Transverse colon (tissue), 3 donors: ENCODE results near the gene TMEM132C.

Experiments used
- POLR2A ChIP-seq: fragments of 450-650 bp; IDR thresholded peaks from one replicate; pipeline ENCODE4 v1.6.1; 2016; ENCODE audit warnings: antibody characterized with exemption, mild to moderate bottlenecking, moderate library complexity
- POLR2AphosphoS5 ChIP-seq, 3 donors: sonication (generic); formaldehyde crosslinking; IDR thresholded peaks; one replicate each; pipeline ENCODE4 v1.6.1; 2016; ENCODE audit warnings: antibody characterized with exemption in 3 of 3

GRCh38 chr12:128705140-128705539 is 438.2 kb downstream of the TMEM132C start:
- TF ChIP-seq POLR2A = no peak
- TF ChIP-seq POLR2AphosphoS5 (IDR thresholded peaks at IDR 0.05) = no peak
